HG03432 (cell line): ENCODE measurements around the gene USF2.
A peak's percentile ranks its signal among the peaks of the same experiment; 100 is the strongest.

Experiments used
- ATAC-seq: cut with Tn5 transposase; IDR thresholded peaks from one replicate; pipeline ENCODE4 v1.9.1; 2021; ENCODE audit warnings: mild to moderate bottlenecking, moderate library complexity; ENCODE audit not compliant: unreplicated experiment

The USF2 gene

DNA sequence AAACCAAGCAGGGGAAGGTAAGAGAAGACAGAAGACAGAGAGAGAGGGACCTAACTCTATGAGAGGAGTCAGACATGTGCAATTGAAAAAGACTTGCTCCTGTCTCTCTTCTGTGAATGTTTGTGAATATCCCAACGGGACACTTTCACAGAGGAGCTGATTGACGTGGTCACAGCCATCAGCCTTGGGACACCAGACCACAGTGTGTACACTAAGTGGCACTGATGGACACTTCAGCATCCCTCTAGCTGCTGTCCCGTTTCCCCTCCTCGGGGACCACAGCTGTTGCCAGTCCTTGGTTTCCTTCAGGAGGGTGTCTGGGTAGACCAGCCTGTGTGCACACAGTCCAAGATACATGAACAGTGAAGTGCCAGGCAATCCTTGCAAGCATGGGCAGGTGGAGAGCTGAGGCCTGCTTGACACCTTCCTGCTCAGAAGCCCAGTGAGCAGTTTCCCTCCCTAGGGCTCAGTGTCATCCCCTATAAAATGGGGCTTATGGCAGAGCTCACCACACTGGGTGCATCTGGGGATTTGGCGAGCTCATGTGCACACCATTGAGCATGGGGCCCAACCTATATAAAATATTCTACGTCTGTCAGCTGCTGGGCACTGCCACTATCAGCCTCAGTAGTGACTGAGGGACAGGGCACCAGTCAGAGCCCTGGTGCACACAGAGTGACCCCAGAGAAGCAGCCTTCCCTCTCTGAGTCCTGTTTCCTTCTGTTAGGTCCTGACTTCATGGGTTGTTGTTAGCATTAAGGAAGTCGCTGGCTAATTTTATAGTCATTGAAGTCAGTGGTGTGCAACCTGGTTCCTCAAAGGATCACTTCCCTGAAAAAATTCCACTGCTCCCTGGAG lies 4.3 kb upstream of the USF2 start:
- no peak for ATAC-seq

DNA sequence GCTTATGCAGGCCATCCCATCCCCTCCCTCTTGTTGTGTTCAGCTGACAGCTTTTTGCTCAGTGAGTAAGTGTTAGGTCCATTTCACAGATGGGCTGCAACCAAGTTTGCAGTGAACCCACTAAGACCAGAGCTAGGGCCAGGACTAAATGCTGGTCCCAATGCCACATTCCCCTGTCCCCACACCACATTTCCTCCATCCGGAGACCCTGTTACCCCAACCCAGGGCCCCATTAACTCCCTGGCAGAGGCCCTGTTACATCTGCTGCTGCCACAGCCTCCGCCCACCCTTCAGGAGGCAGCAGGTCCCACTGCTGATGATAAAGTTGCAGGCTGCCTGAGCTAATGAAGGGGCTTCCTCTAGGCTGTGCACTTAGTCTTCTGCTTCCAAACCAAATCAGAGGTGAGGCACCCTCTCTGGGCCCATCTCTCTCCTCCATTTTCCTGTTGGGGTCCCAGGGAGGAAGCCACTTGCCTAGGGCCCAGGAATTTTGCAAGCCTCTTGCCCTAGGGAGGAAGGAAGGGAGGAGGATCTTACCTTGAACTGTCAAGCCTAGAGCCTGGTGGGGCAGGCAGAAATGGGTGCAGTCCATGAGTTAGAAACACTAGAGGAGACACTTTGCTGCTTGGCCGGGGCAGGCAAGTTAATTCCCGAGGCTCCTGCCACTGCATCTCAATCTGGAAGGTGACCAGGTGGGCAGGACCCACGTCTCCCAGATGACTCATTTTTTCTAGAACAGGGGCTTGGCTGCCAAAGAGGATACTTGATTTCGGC lies 3.4 kb upstream of the USF2 start:
- no peak for ATAC-seq

DNA sequence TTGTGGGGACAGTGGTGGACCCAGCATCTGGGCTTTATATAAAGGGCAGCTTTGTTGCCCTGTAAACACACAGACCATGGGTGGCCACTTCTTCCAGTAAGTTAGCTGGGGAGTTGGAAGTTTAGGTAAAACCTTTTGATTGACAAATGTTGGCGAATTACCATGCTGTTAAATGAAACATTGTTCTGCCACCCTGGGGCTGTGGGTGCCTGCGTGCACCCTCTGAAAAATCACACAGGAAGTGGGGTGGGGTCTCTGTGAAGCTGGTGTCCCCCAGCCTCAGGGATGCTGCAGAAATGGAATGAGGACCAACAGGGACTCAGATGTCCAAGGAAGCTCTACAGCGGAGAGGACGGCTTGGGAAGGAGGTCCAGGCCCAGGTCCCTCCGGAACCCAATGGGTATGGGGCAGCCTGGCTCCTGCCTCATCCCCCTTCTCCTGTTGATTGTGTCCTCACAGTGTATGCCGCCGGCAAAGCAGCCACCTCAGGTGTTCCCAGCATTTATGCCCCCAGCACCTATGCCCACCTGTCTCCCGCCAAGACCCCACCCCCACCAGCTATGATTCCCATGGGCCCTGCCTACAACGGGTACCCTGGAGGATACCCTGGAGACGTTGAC lies 2.8 kb upstream of the USF2 start:
- no peak for ATAC-seq

DNA sequence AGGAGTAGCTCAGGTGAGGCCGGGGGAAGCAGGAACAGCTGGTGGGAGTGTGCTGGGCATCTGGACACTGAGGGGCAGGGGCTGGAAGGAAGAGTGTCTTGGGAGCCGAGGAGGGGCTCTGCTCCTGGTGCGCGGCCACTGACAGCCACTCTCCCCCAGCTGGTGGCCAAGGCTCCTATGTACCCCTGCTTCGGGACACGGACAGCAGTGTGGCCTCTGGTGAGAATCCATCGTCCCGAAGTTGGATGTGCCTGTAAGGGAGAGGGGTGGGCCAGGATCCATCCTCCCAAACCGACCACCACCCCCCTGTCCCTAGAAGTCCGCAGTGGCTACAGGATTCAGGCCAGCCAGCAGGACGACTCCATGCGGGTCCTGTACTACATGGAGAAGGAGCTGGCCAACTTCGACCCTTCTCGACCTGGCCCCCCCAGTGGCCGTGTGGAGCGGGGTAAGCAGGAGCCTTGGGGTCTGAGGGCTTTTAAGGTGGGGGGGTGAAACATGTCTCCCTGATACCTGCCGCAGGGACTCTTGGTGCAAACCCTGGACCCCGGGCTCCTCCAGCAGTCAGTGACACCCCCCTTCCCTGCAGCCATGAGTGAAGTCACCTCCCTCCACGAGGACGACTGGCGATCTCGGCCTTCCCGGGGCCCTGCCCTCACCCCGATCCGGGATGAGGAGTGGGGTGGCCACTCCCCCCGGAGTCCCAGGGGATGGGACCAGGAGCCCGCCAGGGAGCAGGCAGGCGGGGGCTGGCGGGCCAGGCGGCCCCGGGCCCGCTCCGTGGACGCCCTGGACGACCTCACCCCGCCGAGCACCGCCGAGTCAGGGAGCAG lies 2.0 kb upstream of the USF2 start:
- ATAC-seq: no peak

DNA sequence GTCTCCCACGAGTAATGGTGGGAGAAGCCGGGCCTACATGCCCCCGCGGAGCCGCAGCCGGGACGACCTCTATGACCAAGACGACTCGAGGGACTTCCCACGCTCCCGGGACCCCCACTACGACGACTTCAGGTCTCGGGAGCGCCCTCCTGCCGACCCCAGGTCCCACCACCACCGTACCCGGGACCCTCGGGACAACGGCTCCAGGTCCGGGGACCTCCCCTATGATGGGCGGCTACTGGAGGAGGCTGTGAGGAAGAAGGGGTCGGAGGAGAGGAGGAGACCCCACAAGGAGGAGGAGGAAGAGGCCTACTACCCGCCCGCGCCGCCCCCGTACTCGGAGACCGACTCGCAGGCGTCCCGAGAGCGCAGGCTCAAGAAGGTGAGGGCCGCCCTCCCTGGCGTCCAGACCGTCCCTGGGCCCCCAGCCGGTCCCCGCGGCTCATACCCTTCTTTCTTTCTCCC lies 1.4 kb upstream of the USF2 start:
- ATAC-seq: no peak

DNA sequence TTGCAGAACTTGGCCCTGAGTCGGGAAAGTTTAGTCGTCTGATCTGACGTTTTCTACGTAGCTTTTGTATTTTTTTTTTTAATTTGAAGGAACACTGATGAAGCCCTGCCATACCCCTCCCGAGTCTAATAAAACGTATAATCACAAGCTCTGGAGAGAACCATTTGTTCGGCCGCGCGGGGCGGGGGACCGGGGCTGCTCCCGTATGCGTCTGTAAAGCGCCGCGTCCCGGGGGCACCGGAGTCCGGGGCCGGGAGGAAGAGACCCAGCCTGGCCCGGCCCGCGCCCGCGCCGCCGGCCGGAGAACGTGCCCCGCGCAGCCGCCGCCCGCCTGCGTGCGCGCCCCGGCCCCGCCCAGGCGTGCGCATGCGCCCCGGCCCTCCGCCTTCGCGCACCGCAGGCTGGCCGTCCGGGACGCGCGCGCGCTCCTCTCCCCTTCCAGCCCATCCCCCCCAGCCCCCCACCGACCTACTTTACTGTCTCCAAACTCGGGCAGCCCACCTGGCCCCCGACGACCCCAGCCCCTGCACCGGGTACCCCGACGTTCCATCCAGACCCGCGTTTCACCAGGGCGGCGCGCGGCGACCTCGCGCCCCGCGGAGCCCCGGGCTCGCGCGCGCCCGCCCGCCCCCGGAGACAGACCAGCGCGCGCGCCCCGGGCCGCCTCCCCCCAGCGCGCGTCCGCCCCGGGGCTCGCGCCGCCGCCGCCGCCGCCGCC lies 785 bp upstream of the USF2 start:
- ATAC-seq: peak; percentile 51

DNA sequence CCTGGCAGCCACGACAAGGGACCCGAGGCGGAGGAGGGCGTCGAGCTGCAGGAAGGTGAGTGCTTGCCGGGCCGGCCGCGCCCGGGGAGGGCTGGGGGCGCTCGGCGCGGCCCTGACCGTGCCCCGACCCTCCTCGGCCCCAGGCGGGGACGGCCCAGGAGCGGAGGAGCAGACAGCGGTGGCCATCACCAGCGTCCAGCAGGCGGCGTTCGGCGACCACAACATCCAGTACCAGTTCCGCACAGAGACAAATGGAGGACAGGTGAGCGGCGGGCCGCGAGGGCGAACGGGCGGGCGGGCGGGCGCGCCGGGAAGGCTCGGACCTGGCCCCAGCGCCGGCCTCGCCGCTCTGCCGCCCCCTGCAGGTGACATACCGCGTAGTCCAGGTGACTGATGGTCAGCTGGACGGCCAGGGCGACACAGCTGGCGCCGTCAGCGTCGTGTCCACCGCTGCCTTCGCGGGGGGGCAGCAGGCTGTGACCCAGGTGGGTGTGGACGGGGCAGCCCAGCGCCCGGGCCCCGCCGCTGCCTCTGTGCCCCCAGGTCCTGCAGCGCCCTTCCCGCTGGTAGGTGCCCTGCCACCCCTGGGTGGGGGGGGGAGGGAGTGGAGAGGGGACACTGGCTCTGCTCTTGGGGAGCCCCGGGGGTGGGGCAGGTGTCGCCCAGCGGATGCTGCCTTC lies 816 bp downstream of the USF2 start:
- peak; percentile 56 for ATAC-seq

DNA sequence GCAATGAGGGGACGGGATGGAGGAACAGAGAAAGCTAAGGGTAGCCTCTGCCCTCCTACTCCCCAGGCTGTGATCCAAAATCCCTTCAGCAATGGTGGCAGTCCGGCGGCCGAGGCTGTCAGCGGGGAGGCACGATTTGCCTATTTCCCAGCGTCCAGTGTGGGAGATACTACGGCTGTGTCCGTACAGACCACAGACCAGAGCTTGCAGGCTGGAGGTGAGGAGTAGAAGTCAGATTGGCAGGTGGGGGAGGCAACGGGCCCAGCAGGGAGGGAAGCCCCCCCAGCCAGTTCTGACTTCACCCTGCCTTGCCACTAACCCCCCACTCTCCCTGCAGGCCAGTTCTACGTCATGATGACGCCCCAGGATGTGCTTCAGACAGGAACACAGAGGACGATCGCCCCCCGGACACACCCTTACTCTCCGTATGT lies 1.6 kb downstream of the USF2 start:
- no peak for ATAC-seq

DNA sequence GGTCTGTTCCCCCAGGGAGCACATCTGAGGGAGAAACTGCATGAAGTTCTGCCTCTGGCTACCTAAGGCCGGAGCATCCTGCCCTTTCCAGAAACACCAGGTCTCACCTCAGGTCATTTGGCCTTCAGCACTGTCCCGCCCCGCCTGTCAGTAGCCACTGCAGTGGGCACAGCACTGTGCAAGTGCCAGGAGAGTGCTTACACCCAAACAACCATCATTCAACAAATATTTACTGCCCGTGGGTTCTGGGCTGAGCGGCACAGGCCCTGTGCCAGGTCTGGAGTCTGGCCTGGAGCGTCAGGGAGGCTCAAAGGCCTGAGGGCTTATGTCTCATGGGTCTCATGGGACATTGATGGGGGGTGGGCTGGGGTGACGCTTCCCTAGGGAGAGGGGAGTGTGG lies 2.8 kb downstream of the USF2 start:
- ATAC-seq: no peak

DNA sequence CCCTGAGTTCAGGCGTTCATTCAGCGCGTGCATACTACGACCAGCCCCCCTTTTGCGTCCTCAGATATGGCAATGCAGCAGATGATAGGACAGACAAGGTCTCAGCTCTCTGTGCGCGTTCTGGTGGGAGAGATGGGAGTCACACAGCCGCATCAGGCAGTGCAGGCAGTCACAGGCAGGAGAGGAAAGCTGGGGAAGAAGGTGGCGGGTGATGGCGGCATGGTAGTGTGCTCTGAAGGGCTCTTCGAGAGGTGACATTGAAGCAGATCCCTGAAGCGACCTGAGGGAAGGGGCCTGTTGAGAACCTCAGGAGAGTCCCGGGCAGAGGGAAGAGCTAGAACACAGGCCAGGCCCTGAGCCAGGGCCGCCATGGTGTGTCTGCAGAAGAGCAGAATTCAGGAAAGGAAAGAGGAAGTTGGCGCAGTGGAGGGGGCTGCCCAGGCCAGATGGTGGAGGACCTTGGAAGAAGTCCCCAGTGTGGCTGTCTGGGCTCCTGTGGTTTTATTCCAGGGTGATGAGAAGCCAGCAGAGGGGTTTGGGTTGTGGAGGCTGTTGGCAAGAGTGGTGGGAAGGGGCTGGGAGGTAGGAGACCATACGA lies 3.5 kb downstream of the USF2 start:
- ATAC-seq: no peak

DNA sequence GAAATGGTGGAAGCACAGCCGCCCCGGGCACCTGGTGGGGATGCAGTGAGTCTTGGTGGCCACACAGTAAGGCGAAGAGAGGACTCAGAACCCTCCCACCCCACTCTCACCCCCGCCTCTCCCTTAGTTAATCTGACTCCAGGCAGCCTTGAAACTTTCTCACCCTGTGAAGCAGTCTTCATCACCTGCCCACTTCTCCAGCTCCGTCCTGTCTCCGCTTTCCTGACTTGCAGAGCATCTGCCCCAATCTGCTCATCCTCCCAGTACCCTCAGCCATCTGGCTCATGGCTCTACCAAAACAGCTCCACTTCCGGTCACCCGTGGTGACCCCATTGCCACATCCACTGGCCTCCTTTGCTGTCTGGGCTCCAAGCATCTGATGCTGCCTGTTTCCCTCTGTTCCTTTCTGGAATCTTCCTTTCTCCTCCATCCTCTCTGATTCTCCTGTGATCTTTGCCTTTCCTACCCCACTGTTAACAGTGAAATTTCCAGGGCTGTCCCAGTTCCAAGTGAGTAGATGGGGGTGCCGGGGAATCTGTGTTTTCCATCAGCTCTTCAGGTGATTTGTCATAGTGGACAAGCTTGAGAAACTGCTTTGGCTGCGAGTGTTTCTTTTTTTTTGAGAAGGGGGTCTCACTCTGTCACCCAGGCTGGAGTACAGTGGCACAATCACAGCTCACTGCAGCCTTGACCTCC lies 4.3 kb downstream of the USF2 start:
- ATAC-seq: no peak

DNA sequence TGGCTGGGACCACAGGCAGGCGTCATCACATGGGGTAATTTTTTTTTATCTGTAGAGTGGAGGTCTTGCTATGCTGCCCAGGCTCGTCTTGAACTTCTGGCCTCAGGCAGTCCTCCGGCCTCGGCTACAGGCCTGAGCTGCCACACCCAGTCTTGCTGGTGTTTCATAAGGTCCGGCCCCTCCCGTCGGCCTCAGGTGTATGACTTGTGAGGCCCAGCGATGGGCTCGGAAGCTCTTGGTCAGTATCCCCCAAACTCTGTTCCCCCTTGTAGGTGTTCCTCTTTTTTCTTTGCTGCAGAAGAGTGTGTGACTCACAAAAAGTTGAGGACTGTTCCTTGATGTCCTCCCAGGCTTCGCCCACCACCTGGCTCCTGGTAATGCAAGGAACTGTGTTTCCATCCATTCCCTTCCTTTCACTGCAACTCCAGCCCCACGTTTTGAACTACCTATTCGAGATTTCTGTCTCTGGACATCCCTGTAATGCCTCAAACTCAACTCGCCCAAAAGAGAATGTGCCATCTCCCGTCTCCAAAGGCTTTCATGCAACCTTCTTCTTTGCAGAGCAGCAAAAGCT lies 5.0 kb downstream of the USF2 start:
- no peak for ATAC-seq

DNA sequence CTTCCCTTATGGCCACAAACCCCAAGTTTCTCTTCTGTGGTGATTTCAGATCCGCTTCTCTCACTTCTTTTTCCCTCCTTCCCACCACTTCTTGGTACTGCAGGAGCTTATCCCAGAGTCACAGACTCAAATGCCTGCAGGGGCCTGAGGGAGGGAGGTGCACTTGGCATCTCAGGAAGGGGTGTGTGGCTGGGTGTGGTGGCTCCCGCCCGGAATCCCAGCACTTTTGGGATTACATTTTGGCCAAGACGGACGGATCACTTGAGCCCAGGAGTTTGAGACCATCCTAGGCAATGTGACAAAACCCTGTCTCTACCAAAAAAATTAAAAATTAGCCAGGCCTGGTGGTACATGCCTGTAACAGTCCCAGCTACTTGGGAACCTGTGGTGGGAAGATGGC lies 5.6 kb downstream of the USF2 start:
- no peak for ATAC-seq

DNA sequence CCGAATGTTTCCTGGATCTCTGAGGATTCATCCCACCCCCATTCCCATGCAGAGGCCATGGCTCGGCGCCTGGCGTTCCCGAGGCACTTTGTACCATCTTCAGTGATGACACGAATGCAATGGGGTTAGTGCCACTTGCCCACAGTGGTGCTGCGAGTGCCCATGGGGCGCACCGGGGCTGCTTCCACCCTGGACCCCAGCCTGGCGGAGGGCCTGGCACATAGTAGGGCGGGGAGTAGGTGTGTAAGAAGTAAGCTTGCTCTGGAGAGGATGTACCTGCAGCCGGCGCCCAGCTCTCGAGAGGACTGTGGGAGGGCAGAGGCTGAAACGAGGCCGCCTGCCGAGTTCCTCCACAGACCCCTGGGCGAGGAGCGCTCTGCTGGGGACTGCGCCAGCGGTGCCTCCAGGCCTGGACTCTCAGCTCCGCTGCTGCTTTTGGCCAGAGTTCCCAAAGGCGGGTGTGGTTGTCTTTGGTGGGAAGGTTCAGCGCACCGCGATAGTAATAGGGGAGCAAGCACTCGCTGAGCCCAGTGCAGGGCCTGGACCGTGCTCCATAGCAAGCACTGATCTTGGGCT lies 8.0 kb downstream of the USF2 start:
- ATAC-seq: no peak

DNA sequence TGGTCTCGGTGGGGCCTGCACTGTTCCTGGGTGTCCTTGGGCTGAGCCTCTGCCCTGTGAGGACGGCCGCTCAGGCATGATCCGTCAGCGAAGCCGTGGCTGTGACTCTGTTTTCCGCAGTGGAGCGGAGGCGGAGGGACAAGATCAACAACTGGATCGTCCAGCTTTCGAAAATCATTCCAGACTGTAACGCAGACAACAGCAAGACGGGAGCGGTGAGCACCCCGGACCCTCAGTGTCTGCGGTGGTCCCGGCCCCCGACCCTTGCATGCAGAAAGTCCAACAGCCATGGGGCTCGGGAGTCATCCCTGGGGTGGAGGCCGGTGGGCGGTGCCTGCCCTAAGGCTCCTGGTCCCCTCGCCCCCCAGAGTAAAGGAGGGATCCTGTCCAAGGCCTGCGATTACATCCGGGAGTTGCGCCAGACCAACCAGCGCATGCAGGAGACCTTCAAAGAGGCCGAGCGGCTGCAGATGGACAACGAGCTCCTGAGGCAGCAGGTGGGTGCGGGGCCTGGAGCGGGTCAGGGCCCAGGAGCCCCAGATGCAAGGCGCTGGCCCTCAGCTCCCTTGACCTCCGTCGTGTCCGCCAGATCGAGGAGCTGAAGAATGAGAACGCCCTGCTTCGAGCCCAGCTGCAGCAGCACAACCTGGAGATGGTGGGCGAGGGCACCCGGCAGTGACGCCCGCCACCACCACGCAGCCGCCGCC lies 10.0 kb downstream of the USF2 start:
- ATAC-seq: no peak

DNA sequence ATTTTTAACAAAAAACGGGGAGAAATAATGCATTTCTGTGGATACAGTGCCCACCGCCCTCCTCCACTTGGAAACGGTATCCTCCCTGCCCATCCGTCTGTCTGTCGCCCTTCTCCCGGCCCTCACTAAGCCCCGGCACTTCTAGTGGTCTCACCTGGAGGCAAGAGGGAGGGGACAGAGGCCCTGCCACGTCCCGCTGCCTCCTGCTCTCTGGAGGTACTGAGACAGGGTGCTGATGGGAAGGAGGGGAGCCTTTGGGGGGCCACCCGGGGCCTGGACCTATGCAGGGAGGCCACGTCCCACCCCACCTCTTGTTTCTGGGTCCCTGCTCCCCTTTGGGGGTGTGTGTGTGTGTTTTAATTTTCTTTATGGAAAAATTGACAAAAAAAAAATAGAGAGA lies 10.6 kb downstream of the USF2 start:
- no peak for ATAC-seq
